Adipose tissue (tissue), 3 donors: ENCODE results near the gene TTYH1. TPM values are rescaled to one million over a fixed set of nuclear protein-coding genes. Genes with fewer than 3 reads are reported as not detected.
A peak's percentile ranks its signal among the peaks of the same experiment; 100 is the strongest.
"Not testable (repeated sequence)": the region's sequence is repeated elsewhere in the genome, so short reads cannot be mapped to it uniquely, and the experiment has no call there.

Experiments
- H3K27ac ChIP-seq: one replicate; pipeline ENCODE4 v1.5.1; 2013; ENCODE audit warnings: low read depth, low read length
- whole genome bisulfite sequencing, 3 donors: extraction: QIAGEN DNeasy Blood & Tissue Kit; methylation state at CpG; one replicate each; pipeline ENCODE4 v1.1.7; 2013; 5-methylcytosine and 5-hydroxymethylcytosine counted together
- polyA plus RNA-seq, 3 donors: library from polyadenylated mRNA; stranded (reverse); fragments of 200-250 nt; gene quantifications; one replicate each; pipeline ENCODE4 v1.2.3, GENCODE V29; 2013
- donor health status: healthy with polysubstance abuse.
- donor health status: Bipolar disorder and iron deficiency.
- donor health status: healthy.

TTYH1 gene
- polyA plus RNA-seq, 3 donors, result 0.70 to 11.9 (median 0.79) TPM

GRCh38 chr19:54464044-54464629 is 48.9 kb downstream of the TTYH1 start:
- 0 to 1% (median 1%) methylated on average over 26 of the region's 26 CpGs for WGBS, 3 donors
- H3K27ac ChIP-seq, result peak overlapping the region; percentile 56

- peak overlapping the region; percentile 56 for H3K27ac ChIP-seq
- WGBS, 3 donors, result 6 to 28% (median 20%) methylated on average over 65 to 87 of the region's 87 CpGs
Measured at GRCh38 chr19:54464630-54465425, 49.6 kb downstream of the TTYH1 start.

GRCh38 chr19:54465426-54466109 is 50.3 kb downstream of the TTYH1 start:
- no peak overlapping the region for H3K27ac ChIP-seq
- 67 to 88% (median 86%) methylated on average over 43 to 49 of the region's 49 CpGs for WGBS, 3 donors

- WGBS, 3 donors, result 94 to 97% (median 97%) methylated on average over 14 of the region's 14 CpGs
Measured at GRCh38 chr19:54466110-54466480, 50.8 kb downstream of the TTYH1 start.

GRCh38 chr19:54469496-54469934 is 54.3 kb downstream of the TTYH1 start:
- WGBS, 3 donors, result 34 to 57% (median 55%) methylated on average over 8 of the region's 8 CpGs
- no peak overlapping the region for H3K27ac ChIP-seq

More at GRCh38 chr19:54466110-54466480, 50.8 kb downstream of the TTYH1 start:
- not testable (repeated sequence) for H3K27ac ChIP-seq

- no peak overlapping the region for H3K27ac ChIP-seq
- WGBS, 3 donors, result 66 to 78% (median 67%) methylated on average over 10 of the region's 10 CpGs
Measured at GRCh38 chr19:54470276-54470887, 55.1 kb downstream of the TTYH1 start.

GRCh38 chr19:54470991-54471782 is 55.9 kb downstream of the TTYH1 start:
- WGBS, 3 donors, result 5 to 6% (median 6%) methylated on average over 53 to 60 of the region's 60 CpGs
- H3K27ac ChIP-seq, result peak overlapping the region; percentile 39

GRCh38 chr19:54473071-54473891 is 58.0 kb downstream of the TTYH1 start, which contains the start of gene CDC42EP5:
Gene CDC42EP5, minus strand, starts transcription at chr19:54473296. Its CDS starts 7,749 bp downstream, at chr19:54465547.
- WGBS, 3 donors, result 6 to 16% (median 9%) methylated on average over 14 of the region's 14 CpGs
- no peak within 1 kb of the TSS for H3K27ac ChIP-seq

- 77 to 78% (median 77%) methylated on average over 6 of the region's 6 CpGs for WGBS, 3 donors
- no peak overlapping the region for H3K27ac ChIP-seq
Measured at GRCh38 chr19:54473892-54474372, 58.7 kb downstream of the TTYH1 start.

GRCh38 chr19:54475706-54476105 is 60.4 kb downstream of the TTYH1 start:
- no peak overlapping the region for H3K27ac ChIP-seq
- 84 to 88% (median 86%) methylated on average over 11 of the region's 11 CpGs for WGBS, 3 donors

- WGBS, 3 donors, result 60 to 70% (median 67%) methylated on average over 3 of the region's 3 CpGs
- no peak overlapping the region for H3K27ac ChIP-seq
Measured at GRCh38 chr19:54477650-54478049, 62.4 kb downstream of the TTYH1 start.

GRCh38 chr19:54478677-54479266 is 63.5 kb downstream of the TTYH1 start:
- no peak overlapping the region for H3K27ac ChIP-seq
- WGBS, 3 donors, result 16 to 19% (median 18%) methylated on average over 10 of the region's 10 CpGs

GRCh38 chr19:54480051-54480450 is 64.8 kb downstream of the TTYH1 start:
- 53 to 71% (median 56%) methylated on average over 2 of the region's 2 CpGs for WGBS, 3 donors
- no peak overlapping the region for H3K27ac ChIP-seq

GRCh38 chr19:54481326-54481930 is 66.2 kb downstream of the TTYH1 start:
- WGBS, 3 donors, result 10 to 12% (median 11%) methylated on average over 16 of the region's 16 CpGs
- no peak overlapping the region for H3K27ac ChIP-seq

GRCh38 chr19:54482889-54483288 is 67.6 kb downstream of the TTYH1 start:
- 40 to 77% (median 57%) methylated on average over 3 of the region's 3 CpGs for WGBS, 3 donors
- no peak overlapping the region for H3K27ac ChIP-seq

GRCh38 chr19:54484451-54484850 is 69.2 kb downstream of the TTYH1 start:
- 73 to 80% (median 77%) methylated on average over 10 of the region's 10 CpGs for WGBS, 3 donors

More at GRCh38 chr19:54484451-54484850, 69.2 kb downstream of the TTYH1 start:
- no peak overlapping the region for H3K27ac ChIP-seq
